Measurements from ENCODE around the gene ANKS3.

The ANKS3 gene

GRCh38 chr16:4704491-4704890, 29.6 kb downstream of the ANKS3 start:
- H3K4me3 ChIP-seq (ENCODE audit: low read depth, low read length) = no peak overlapping the region
- no peak for TF ChIP-seq MYC (IDR thresholded peaks at IDR 0.05; ENCODE audit: low read depth, low read length)
- no peak for TF ChIP-seq POLR2A (IDR thresholded peaks at IDR 0.05; ENCODE audit: extremely low read depth, insufficient read length)
- TF ChIP-seq, protein P1, sequence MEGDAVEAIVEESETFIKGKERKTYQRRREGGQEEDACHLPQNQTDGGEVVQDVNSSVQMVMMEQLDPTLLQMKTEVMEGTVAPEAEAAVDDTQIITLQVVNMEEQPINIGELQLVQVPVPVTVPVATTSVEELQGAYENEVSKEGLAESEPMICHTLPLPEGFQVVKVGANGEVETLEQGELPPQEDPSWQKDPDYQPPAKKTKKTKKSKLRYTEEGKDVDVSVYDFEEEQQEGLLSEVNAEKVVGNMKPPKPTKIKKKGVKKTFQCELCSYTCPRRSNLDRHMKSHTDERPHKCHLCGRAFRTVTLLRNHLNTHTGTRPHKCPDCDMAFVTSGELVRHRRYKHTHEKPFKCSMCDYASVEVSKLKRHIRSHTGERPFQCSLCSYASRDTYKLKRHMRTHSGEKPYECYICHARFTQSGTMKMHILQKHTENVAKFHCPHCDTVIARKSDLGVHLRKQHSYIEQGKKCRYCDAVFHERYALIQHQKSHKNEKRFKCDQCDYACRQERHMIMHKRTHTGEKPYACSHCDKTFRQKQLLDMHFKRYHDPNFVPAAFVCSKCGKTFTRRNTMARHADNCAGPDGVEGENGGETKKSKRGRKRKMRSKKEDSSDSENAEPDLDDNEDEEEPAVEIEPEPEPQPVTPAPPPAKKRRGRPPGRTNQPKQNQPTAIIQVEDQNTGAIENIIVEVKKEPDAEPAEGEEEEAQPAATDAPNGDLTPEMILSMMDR (IDR thresholded peaks at IDR 0.05; ENCODE audit: low read depth, low read length) = no peak
- TF ChIP-seq, protein P2, sequence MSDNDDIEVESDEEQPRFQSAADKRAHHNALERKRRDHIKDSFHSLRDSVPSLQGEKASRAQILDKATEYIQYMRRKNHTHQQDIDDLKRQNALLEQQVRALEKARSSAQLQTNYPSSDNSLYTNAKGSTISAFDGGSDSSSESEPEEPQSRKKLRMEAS (IDR thresholded peaks at IDR 0.05; ENCODE audit: low read depth, low read length) = no peak
- DNase-seq (ENCODE audit: low read depth) = no peak

DNA sequence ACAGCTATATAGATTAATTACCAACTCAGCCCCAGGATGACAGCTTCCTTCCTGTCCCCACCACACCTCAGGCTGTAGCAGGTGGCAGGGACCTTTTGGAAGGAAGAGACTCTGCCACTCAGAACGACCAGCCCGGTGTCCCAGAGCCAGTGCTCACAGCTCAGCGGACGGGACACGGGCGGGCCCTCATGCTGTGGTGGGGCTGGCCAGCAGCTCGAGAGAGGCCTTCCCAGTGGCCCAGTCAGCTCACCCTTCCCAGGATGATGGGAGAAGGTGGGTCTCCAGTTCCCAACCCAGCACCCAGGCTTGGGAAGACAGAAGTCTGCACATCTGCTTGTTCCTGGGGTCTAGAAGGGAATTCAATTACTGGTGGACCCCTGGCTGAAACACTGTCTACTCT, 30.2 kb downstream of the ANKS3 start:
- H3K4me3 ChIP-seq (ENCODE audit: low read depth, low read length) = no peak overlapping the region
- TF ChIP-seq, protein P2 (IDR thresholded peaks at IDR 0.05; ENCODE audit: low read depth, low read length) = no peak
- TF ChIP-seq, protein P1 (IDR thresholded peaks at IDR 0.05; ENCODE audit: low read depth, low read length) = no peak
- TF ChIP-seq POLR2A (IDR thresholded peaks at IDR 0.05; ENCODE audit: extremely low read depth, insufficient read length) = no peak
- TF ChIP-seq MYC (IDR thresholded peaks at IDR 0.05; ENCODE audit: low read depth, low read length) = no peak
- DNase-seq (ENCODE audit: low read depth) = no peak

GRCh38 chr16:4702466-4702808, 31.6 kb downstream of the ANKS3 start:
- no peak for DNase-seq (ENCODE audit: low read depth)
- no peak overlapping the region for H3K4me3 ChIP-seq (ENCODE audit: low read depth, low read length)
- TF ChIP-seq MYC (IDR thresholded peaks at IDR 0.05; ENCODE audit: low read depth, low read length) (no peak), POLR2A (IDR thresholded peaks at IDR 0.05; ENCODE audit: extremely low read depth, insufficient read length) (no peak)
- TF ChIP-seq, protein P2 (IDR thresholded peaks at IDR 0.05; ENCODE audit: low read depth, low read length) = no peak
- TF ChIP-seq, protein P1 (IDR thresholded peaks at IDR 0.05; ENCODE audit: low read depth, low read length) = no peak

DNA sequence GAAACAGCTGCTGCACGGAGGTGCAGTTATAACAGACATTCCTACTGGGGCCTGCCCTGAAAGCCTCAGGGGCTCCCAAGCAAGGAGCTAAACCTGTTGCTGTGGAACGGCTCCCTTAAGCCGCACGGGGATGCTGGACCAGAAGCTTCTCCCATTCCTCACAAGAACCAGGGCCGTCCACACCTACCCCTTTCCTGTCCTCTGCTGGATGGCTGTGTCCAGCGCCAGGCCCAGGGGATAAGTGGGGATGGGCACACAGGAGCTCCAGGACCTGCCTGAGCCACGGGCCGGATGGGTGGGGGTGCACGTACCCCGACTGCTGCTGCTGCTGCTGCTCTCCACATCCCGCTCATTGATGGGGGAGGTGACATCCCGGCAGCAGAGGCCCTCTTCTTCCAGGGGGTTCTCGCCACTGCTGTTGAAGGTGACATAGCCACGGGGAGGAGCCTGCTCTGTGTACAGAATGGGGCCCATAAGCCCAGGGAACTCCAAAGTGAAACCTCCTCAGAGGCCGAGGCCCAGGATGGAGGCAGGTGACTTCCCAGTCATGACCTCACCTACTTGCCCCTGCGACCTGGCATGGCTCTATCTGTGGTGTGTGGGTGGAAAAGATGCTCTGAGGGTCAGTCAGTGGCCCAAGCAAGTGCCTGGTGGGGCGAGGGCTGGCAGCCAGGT, 32.1 kb downstream of the ANKS3 start:
- no peak for DNase-seq (ENCODE audit: low read depth)
- TF ChIP-seq, protein P1 (IDR thresholded peaks at IDR 0.05; ENCODE audit: low read depth, low read length) = no peak
- H3K4me3 ChIP-seq (ENCODE audit: low read depth, low read length) = no peak overlapping the region

DNA sequence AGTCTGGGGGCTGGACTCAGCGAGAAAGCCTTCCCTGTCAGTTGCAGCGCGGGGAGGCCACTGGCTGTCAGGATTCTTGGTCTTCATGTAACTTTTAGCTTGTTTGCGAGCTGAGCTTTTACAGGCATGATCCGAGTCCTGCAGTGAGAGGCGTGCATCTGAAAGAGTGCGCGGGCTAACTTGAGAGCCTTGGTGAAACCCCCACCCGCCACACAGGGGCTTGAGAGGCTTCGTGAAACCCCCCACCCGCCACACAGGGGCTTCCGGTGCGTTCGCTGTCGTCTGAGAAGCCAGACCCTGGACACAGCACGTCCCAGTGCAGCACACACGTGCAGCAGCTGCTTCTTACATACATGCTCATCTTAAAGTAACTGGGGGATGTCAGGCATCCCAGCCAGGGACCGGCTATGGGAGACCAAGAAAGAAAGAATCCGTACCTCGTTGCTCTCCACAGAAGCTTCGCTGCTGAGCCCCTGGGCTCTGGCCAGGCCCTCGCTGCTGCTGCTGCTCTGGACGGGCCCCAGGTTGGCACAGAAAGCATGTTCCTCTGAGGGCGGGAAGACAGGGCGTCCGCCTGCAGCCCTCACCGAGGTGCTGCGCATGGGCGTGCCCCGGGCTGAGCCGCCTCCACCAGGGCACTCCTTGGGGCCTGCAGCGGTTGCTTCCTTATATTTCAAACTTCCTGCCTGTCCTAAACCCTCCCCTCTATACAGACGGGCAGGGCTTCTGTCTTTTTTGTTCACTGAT, 32.9 kb downstream of the ANKS3 start:
- no peak for DNase-seq (ENCODE audit: low read depth)
- TF ChIP-seq POLR2A (IDR thresholded peaks at IDR 0.05; ENCODE audit: extremely low read depth, insufficient read length) (no peak), MYC (IDR thresholded peaks at IDR 0.05; ENCODE audit: low read depth, low read length) (no peak)
- TF ChIP-seq, protein P2 (IDR thresholded peaks at IDR 0.05; ENCODE audit: low read depth, low read length) = no peak
- TF ChIP-seq, protein P1 (IDR thresholded peaks at IDR 0.05; ENCODE audit: low read depth, low read length) = no peak
- no peak overlapping the region for H3K4me3 ChIP-seq (ENCODE audit: low read depth, low read length)

Data from NB4 (cell line).